ENCODE measurements around the gene FRMD8.

DNA sequence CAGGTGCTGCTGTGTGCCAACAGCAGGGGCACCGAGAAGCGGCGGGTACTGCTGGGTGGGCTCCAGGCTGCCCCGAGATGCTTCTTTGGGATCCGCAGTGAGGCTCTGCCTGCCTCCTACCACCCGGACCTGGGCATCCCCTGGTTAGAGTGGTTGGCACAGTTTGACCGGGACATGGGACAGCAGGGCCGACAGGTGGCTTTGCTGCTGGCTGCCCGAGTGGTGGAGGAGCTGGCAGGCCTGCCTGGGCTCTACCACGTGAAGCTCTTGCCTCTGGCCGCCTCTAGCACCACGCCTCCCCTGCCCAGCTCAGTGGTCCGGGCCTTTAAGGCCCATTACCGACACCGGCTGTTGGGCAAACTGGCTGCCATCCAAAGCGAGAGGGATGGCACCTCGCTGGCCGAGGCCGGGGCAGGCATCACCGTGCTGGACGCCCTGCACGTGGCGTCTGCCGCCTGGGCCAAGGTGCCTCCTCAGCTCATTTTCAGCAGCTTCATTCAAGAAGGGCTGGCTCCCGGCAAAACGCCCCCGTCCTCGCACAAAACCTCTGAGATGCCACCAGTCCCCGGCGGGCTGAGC is 30.0 kb upstream of the FRMD8 start:
- no peak for TF ChIP-seq POLR2A (IDR thresholded peaks at IDR 0.05)
- TF ChIP-seq, protein P1, sequence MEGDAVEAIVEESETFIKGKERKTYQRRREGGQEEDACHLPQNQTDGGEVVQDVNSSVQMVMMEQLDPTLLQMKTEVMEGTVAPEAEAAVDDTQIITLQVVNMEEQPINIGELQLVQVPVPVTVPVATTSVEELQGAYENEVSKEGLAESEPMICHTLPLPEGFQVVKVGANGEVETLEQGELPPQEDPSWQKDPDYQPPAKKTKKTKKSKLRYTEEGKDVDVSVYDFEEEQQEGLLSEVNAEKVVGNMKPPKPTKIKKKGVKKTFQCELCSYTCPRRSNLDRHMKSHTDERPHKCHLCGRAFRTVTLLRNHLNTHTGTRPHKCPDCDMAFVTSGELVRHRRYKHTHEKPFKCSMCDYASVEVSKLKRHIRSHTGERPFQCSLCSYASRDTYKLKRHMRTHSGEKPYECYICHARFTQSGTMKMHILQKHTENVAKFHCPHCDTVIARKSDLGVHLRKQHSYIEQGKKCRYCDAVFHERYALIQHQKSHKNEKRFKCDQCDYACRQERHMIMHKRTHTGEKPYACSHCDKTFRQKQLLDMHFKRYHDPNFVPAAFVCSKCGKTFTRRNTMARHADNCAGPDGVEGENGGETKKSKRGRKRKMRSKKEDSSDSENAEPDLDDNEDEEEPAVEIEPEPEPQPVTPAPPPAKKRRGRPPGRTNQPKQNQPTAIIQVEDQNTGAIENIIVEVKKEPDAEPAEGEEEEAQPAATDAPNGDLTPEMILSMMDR (IDR thresholded peaks at IDR 0.05), result no peak
